Dendritic cell treated with granulocyte-macrophage colony-stimulating factor and Interleukin-4, amounts not matched to agents 40 ng/mL and 50 ng/mL, for 4 days (primary cell): ENCODE data around the gene ZNF708.
A peak's percentile ranks its signal among the peaks of the same experiment; 100 is the strongest.
"Not testable (repeated sequence)": the region's sequence is repeated elsewhere in the genome, so short reads cannot be mapped to it uniquely, and the experiment has no call there.

Experiments
- H3K27ac Mint-ChIP-seq: one replicate; pipeline ENCODE4 v1.8.0; 2022; ENCODE audit warnings: mild to moderate bottlenecking, mixed read lengths
- H3K27me3 Mint-ChIP-seq: one replicate; pipeline ENCODE4 v1.8.0; 2022; ENCODE audit warnings: mild to moderate bottlenecking, mixed read lengths
- H3K36me3 Mint-ChIP-seq: one replicate; pipeline ENCODE4 v1.8.0; 2022; ENCODE audit warnings: low read depth, mixed read lengths
- H3K4me1 Mint-ChIP-seq: one replicate; pipeline ENCODE4 v1.8.0; 2022; ENCODE audit warnings: low read depth, mixed read lengths
- H3K4me3 Mint-ChIP-seq: one replicate; pipeline ENCODE4 v1.8.0; 2022; ENCODE audit warnings: mild to moderate bottlenecking, moderate library complexity, mixed read lengths
- H3K9me3 Mint-ChIP-seq: one replicate; pipeline ENCODE4 v1.8.0; 2022; ENCODE audit warnings: mixed read lengths
- intact Hi-C: fragments of 100-400 bp; cut with micrococcal nuclease; formaldehyde crosslinking; loops from one replicate; pipeline ENCODE4 v1.15.0; 2022

Gene ZNF708

GRCh38 chr19:21328885-21329605 lies at the start of gene ZNF708:
Gene ZNF708, minus strand, starts transcription at chr19:21329410. Its CDS starts 198 bp downstream, at chr19:21329212.
- Mint-ChIP-seq H3K36me3 (peaks cover 49% of the 10 kb centered on the region), H3K27me3 (no peaks in the 10 kb centered on the region), H3K9me3 (peaks cover 18% of the 10 kb centered on the region), H3K4me1 (peaks cover 22% of the 10 kb centered on the region), H3K27ac (peak within 1 kb of the TSS; percentile 100), H3K4me3 (peak within 1 kb of the TSS; percentile 100)
- intact Hi-C loops, result loop anchor here (1.0 to 10.0 kb wide), 2 partner anchors 29 to 304 kb away; partner anchors contain the start of genes ZNF430 and ZNF738

DNA sequence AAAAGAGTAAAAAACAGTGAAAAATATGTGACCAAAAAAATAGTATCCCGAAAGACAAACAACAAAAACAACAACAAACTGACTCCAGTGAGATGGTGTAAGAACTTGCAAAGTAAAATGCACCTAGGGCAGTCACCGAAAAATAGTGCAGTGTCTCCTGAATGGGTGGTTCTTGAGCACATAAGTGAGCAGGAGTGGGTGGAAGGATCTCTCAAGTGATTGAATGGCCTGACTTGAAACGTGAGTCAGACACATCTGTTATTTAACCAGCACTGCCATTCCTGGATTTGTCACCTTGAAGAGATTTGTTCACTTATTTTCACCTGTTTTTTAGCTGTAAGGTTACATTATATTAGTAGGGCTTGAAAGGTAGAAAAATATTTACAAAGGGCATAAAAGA lies 33.1 kb upstream of the ZNF708 start:
- intact Hi-C loops, result no loop called here
- Mint-ChIP-seq H3K4me3 (no peak overlapping the region), H3K27ac (no peak overlapping the region), H3K4me1 (peaks cover 6% of the 10 kb centered on the region), H3K27me3 (no peaks in the 10 kb centered on the region), H3K9me3 (peaks cover 45% of the 10 kb centered on the region), H3K36me3 (peaks cover 83% of the 10 kb centered on the region)

DNA sequence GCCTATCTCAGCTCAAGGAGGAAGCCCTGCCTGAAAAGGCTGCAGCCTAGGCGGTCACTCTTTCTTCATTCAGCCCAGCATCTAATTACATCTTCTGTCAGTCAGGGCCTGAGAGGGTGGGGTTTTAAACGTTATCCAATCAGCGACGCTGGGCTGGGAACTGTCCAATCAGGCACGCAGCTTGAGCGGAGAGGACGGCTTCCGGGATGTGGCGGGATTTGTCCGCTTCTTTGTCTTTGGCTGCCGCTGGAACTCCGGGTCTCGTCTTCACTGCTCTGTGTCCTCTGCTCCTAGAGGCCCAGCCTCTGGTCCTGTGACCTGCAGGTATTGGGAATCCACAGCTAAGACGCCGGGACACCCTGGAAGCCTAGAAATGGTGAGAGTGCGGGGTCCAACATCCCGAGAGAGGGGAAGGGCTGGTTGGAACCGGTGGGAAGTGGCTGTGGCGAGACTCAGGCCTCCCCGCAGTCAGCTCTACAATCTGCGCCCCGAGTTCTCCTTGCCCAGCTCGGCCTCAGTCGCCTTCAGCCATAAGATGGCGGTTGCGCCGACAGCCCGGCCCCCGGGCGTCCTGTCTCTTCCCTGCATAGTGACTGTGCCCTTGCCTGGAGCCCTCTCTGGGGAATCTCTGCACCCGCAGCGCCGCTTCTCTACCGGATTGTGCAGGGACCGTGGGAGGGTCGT lies 29.7 kb upstream of the ZNF708 start, which contains the start of gene ZNF738:
Gene ZNF738 (plus strand): TSS at position 233 of the 684 bp plus-strand sequence. CDS start 141 bp downstream, at position 374.
- Mint-ChIP-seq H3K4me1 (peaks cover 6% of the 10 kb centered on the region), H3K27me3 (no peaks in the 10 kb centered on the region), H3K27ac (peak within 1 kb of the TSS; percentile 94), H3K9me3 (peaks cover 43% of the 10 kb centered on the region), H3K4me3 (peak within 1 kb of the TSS; percentile 100), H3K36me3 (peaks cover 49% of the 10 kb centered on the region)
- intact Hi-C loops, result loop anchor here (1.0 kb wide), 1 partner anchor 30 kb away; the partner anchor contains the start of gene ZNF708

DNA sequence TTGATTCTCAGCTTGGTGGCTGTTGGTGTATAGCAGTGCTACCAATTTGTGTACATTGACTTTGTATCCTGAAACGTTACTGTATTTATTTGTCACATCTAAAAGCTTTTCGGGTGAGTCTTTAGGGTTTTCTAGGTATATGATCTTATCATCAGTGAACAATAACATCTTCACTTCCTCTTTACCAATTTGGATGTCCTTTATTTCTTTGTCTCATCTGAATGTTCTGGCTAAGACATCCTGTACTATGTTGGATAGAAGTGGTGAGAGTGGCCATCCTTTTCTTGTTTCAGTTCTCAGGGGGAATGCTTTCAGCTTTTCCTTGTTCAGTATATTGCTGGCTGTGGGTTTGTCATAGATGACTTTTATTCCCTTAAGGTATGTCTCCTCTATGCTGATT lies 23.6 kb upstream of the ZNF708 start:
- Mint-ChIP-seq H3K9me3 (peaks cover 57% of the 10 kb centered on the region), H3K27ac (no peak overlapping the region), H3K27me3 (no peaks in the 10 kb centered on the region), H3K4me1 (no peaks in the 10 kb centered on the region), H3K4me3 (no peak overlapping the region), H3K36me3 (no peaks in the 10 kb centered on the region)
- intact Hi-C loops, result no loop called here

- H3K27ac Mint-ChIP-seq, H3K27me3 Mint-ChIP-seq, H3K4me1 Mint-ChIP-seq, H3K36me3 Mint-ChIP-seq, intact Hi-C loops, H3K4me3 Mint-ChIP-seq: not testable (repeated sequence)
- H3K9me3 Mint-ChIP-seq, result peaks cover 64% of the 10 kb centered on the region
Observed at GRCh38 chr19:21344841-21345240, 15.6 kb upstream of the ZNF708 start.

GRCh38 chr19:21335721-21336120 lies 6.5 kb upstream of the ZNF708 start:
- Mint-ChIP-seq H3K27ac (no peak overlapping the region), H3K4me1 (no peaks in the 10 kb centered on the region), H3K9me3 (peaks cover 59% of the 10 kb centered on the region), H3K36me3 (no peaks in the 10 kb centered on the region), H3K27me3 (no peaks in the 10 kb centered on the region), H3K4me3 (no peak overlapping the region)
- intact Hi-C loops, result no loop called here

DNA sequence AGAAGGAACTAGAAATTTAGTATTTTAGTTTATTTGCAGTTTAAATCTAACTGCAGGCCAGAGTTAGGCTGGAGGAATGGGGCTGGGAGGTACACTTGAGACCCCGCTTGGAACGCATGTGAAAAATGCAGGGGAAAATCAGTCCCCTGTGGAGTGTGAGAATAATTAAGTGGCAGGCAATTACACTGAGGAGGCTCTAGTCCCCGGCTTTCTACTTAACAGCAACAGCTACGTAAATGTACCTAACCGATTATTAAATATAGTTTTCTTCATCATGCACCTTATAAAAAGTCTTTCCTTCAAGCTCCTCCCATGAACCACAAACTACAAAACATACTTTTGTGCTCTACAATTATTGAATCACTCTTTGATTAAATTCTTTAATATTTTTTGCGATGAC lies 804 bp downstream of the ZNF708 start:
- H3K27me3 Mint-ChIP-seq, result no peaks in the 10 kb centered on the region
- intact Hi-C loops, result loop anchor here (10.0 kb wide), 1 partner anchor 304 kb away; the partner anchor contains the start of gene ZNF430
- peaks cover 56% of the 10 kb centered on the region for H3K36me3 Mint-ChIP-seq
- peak overlapping the region; percentile 100 for H3K27ac Mint-ChIP-seq
- peaks cover 25% of the 10 kb centered on the region for H3K4me1 Mint-ChIP-seq
- peaks cover 21% of the 10 kb centered on the region for H3K9me3 Mint-ChIP-seq
- peak overlapping the region; percentile 100 for H3K4me3 Mint-ChIP-seq

GRCh38 chr19:21326169-21326568 lies 3.0 kb downstream of the ZNF708 start:
- Mint-ChIP-seq H3K27ac (no peak overlapping the region), H3K36me3 (peaks cover 78% of the 10 kb centered on the region), H3K9me3 (peaks cover 44% of the 10 kb centered on the region), H3K27me3 (no peaks in the 10 kb centered on the region), H3K4me3 (no peak overlapping the region), H3K4me1 (peaks cover 40% of the 10 kb centered on the region)
- intact Hi-C loops, result loop anchor here (10.0 kb wide), 1 partner anchor 301 kb away; the partner anchor contains the start of gene ZNF430

- intact Hi-C loops, result loop anchor here (10.0 kb wide), 1 partner anchor 298 kb away; the partner anchor contains the start of gene ZNF430
- Mint-ChIP-seq H3K4me1 (peaks cover 37% of the 10 kb centered on the region), H3K4me3 (no peak overlapping the region), H3K27me3 (no peaks in the 10 kb centered on the region), H3K9me3 (peaks cover 55% of the 10 kb centered on the region), H3K27ac (no peak overlapping the region), H3K36me3 (peaks cover 95% of the 10 kb centered on the region)
Observed at GRCh38 chr19:21323000-21323399, 6.2 kb downstream of the ZNF708 start.

- Mint-ChIP-seq H3K9me3 (peaks cover 58% of the 10 kb centered on the region), H3K4me1 (peaks cover 32% of the 10 kb centered on the region), H3K36me3 (peaks cover 95% of the 10 kb centered on the region), H3K27ac (no peak overlapping the region), H3K27me3 (no peaks in the 10 kb centered on the region), H3K4me3 (no peak overlapping the region)
- intact Hi-C loops, result loop anchor here (10.0 kb wide), 1 partner anchor 298 kb away; the partner anchor contains the start of gene ZNF430
Observed at GRCh38 chr19:21322528-21322927, 6.7 kb downstream of the ZNF708 start.

GRCh38 chr19:21321996-21322395 lies 7.2 kb downstream of the ZNF708 start:
- Mint-ChIP-seq H3K36me3 (peaks cover 95% of the 10 kb centered on the region), H3K9me3 (peaks cover 63% of the 10 kb centered on the region), H3K27ac (no peak overlapping the region), H3K4me1 (peaks cover 32% of the 10 kb centered on the region), H3K4me3 (no peak overlapping the region), H3K27me3 (no peaks in the 10 kb centered on the region)
- intact Hi-C loops, result loop anchor here (10.0 kb wide), 1 partner anchor 297 kb away; the partner anchor contains the start of gene ZNF430

DNA sequence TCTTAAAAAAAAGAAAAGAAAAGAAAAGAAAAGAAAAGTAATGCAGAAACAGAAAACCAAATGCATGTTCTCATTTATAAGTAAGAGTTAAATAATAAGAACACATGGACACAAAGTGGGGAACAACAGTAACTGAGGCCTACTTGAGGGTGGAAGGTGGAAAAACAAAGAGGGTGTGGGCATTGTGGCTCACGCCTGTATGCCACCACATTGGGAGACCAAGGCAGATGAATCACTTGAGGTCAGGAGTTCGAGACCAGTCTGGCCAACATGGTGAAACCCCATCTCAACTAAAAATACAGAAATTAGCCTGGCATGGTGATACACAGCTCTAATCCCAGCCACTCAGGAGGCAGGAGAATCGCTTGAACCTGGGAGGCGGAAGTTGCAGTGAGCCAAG lies 8.1 kb downstream of the ZNF708 start:
- Mint-ChIP-seq H3K36me3 (peaks cover 95% of the 10 kb centered on the region), H3K27me3 (no peaks in the 10 kb centered on the region), H3K4me1 (peaks cover 27% of the 10 kb centered on the region), H3K9me3 (peaks cover 65% of the 10 kb centered on the region), H3K4me3 (no peak overlapping the region), H3K27ac (no peak overlapping the region)
- intact Hi-C loops, result loop anchor here (10.0 kb wide), 1 partner anchor 296 kb away; the partner anchor contains the start of gene ZNF430

DNA sequence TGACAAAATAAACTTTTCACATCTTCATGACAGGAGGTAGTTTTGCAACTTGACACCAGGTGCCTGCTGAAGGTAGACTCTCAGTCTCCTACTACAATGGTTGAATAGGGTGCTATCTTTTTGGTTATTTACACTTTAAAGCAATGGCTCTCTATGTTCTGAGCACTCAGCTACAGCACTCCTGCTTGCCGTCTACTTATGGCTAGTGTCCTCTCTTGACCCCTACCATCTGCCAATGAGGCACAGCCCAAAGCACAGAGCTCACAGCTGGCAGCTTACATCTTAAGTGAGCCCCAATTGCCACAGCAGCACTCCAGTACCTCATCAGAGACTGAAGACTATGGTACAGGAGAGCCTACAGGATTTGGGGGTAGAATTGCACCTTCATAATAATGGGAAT lies 11.4 kb downstream of the ZNF708 start:
- no peak overlapping the region for H3K4me3 Mint-ChIP-seq
- intact Hi-C loops, result no loop called here
- H3K9me3 Mint-ChIP-seq, result peaks cover 46% of the 10 kb centered on the region
- no peak overlapping the region for H3K27ac Mint-ChIP-seq
- peaks cover 83% of the 10 kb centered on the region for H3K36me3 Mint-ChIP-seq
- peaks cover 29% of the 10 kb centered on the region for H3K4me1 Mint-ChIP-seq
- no peaks in the 10 kb centered on the region for H3K27me3 Mint-ChIP-seq

DNA sequence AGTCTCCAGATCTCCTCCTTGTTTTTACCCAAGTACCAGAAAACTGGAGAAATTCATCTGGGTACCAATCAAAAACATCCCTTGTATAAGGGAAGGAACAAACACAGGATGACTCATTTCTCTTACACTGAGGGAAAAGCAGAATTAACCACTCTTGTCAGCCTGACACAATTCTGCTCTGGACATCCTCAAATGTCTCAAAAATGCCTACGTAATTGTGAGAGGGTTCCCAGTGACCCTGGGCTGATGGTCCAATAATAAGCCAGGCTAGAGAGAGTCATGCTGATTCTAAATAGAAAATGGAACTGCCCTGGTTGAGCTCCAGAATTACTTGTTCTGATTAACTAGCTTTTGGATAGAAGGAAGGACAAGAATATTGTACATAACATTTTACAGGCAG lies 14.5 kb downstream of the ZNF708 start:
- peak overlapping the region; percentile 44 for H3K27ac Mint-ChIP-seq
- peaks cover 83% of the 10 kb centered on the region for H3K36me3 Mint-ChIP-seq
- intact Hi-C loops, result no loop called here
- H3K27me3 Mint-ChIP-seq, result no peaks in the 10 kb centered on the region
- no peak overlapping the region for H3K4me3 Mint-ChIP-seq
- H3K4me1 Mint-ChIP-seq, result peaks cover 15% of the 10 kb centered on the region
- peaks cover 21% of the 10 kb centered on the region for H3K9me3 Mint-ChIP-seq
